Stomach (tissue), 4 donors: Measurements from ENCODE around the gene PGLYRP3.

Experiments used
- POLR2A ChIP-seq, 4 donors: fragments of 450-650 bp; IDR thresholded peaks; one replicate each; pipeline ENCODE4 v1.6.1; 2016; ENCODE audit warnings: antibody characterized with exemption in 4 of 4, control low read depth in 2 of 4, mild to moderate bottlenecking in 1 of 4, moderate library complexity in 1 of 4
- TF ChIP-seq, protein P1 (sequence below), 7 experiments: fragments of 450-650 bp in 4 of 7; fragments of 200-600 bp in 3 of 7; sonication (generic) in 3 of 7; IDR thresholded peaks; one replicate each; pipeline ENCODE4 v1.5.1; 2016 to 2019; ENCODE audit warnings: antibody characterized with exemption in 7 of 7, control low read depth in 2 of 7, mild to moderate bottlenecking in 1 of 7

- TF ChIP-seq POLR2A (IDR thresholded peaks at IDR 0.05): no peak
- TF ChIP-seq, protein P1, sequence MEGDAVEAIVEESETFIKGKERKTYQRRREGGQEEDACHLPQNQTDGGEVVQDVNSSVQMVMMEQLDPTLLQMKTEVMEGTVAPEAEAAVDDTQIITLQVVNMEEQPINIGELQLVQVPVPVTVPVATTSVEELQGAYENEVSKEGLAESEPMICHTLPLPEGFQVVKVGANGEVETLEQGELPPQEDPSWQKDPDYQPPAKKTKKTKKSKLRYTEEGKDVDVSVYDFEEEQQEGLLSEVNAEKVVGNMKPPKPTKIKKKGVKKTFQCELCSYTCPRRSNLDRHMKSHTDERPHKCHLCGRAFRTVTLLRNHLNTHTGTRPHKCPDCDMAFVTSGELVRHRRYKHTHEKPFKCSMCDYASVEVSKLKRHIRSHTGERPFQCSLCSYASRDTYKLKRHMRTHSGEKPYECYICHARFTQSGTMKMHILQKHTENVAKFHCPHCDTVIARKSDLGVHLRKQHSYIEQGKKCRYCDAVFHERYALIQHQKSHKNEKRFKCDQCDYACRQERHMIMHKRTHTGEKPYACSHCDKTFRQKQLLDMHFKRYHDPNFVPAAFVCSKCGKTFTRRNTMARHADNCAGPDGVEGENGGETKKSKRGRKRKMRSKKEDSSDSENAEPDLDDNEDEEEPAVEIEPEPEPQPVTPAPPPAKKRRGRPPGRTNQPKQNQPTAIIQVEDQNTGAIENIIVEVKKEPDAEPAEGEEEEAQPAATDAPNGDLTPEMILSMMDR (IDR thresholded peaks at IDR 0.05): no peak
These were observed 43.8 kb upstream of the PGLYRP3 start for GRCh38 chr1:153356392-153357075.
